IgD-negative memory B cell (primary cell): ENCODE data around the gene ACTR10. TPM values are rescaled to one million over a fixed set of nuclear protein-coding genes. Genes with fewer than 3 reads are reported as not detected.

ENCODE experiments used
- H3K27ac Mint-ChIP-seq, 3 donors: one replicate each; pipeline ENCODE4 v1.8.0; 2020 to 2022; ENCODE audit warnings: mild to moderate bottlenecking in 3 of 3, mixed read lengths in 3 of 3, moderate library complexity in 1 of 3
- H3K27me3 Mint-ChIP-seq: one replicate; pipeline ENCODE4 v1.8.0; 2021; ENCODE audit warnings: mixed read lengths
- H3K36me3 Mint-ChIP-seq: one replicate; pipeline ENCODE4 v1.8.0; 2020; ENCODE audit warnings: mild to moderate bottlenecking, mixed read lengths
- H3K4me1 Mint-ChIP-seq, 3 donors: one replicate each; pipeline ENCODE4 v1.8.0; 2020 to 2022; ENCODE audit warnings: mixed read lengths in 3 of 3, mild to moderate bottlenecking in 1 of 3
- H3K4me3 Mint-ChIP-seq, 4 donors: one replicate each; pipeline ENCODE4 v1.8.0; 2020 to 2022; ENCODE audit warnings: mild to moderate bottlenecking in 4 of 4, mixed read lengths in 4 of 4, moderate library complexity in 3 of 4
- H3K9me3 Mint-ChIP-seq, 3 donors: one replicate each; pipeline ENCODE4 v1.8.0; 2020 to 2021; ENCODE audit warnings: mixed read lengths in 3 of 3, mild to moderate bottlenecking in 1 of 3
- polyA plus RNA-seq: library from polyadenylated mRNA; unstranded; fragments of 300-500 nt; fragmentation: Illumina TruSeq; gene quantifications from one replicate; pipeline ENCODE4 v1.2.3, GENCODE V29; 2021

Gene ACTR10
- 49.9 TPM for polyA plus RNA-seq

- Mint-ChIP-seq H3K9me3 (no peaks in the 10 kb centered on the region), H3K4me3 (peak within 1 kb of the TSS; percentile 94 to 99 (median 99)), H3K36me3 (peaks cover 3% of the 10 kb centered on the region), H3K4me1 (peaks cover 16 to 32% (median 26%) of the 10 kb centered on the region in 3 donors), H3K27me3 (peaks cover 3% of the 10 kb centered on the region), H3K27ac (peak within 1 kb of the TSS; percentile 92 to 96 (median 96))
Measured at GRCh38 chr14:58199726-58200479, at the start of gene ACTR10. ACTR10 (plus strand) TSS chr14:58200149; CDS start chr14:58200218, 69 bp downstream.

- Mint-ChIP-seq H3K4me3 (peak overlapping the region in 3 of 4 donors; percentile 61 to 85 (median 73)), H3K4me1 (peaks cover 0 to 11% (median 11%) of the 10 kb centered on the region in 3 donors), H3K27ac (no peak overlapping the region), H3K27me3 (peaks cover 26% of the 10 kb centered on the region), H3K9me3 (peaks cover 0 to 2% (median 0%) of the 10 kb centered on the region in 3 donors), H3K36me3 (no peaks in the 10 kb centered on the region)
Measured at GRCh38 chr14:58150243-58150805, 49.6 kb upstream of the ACTR10 start.

DNA sequence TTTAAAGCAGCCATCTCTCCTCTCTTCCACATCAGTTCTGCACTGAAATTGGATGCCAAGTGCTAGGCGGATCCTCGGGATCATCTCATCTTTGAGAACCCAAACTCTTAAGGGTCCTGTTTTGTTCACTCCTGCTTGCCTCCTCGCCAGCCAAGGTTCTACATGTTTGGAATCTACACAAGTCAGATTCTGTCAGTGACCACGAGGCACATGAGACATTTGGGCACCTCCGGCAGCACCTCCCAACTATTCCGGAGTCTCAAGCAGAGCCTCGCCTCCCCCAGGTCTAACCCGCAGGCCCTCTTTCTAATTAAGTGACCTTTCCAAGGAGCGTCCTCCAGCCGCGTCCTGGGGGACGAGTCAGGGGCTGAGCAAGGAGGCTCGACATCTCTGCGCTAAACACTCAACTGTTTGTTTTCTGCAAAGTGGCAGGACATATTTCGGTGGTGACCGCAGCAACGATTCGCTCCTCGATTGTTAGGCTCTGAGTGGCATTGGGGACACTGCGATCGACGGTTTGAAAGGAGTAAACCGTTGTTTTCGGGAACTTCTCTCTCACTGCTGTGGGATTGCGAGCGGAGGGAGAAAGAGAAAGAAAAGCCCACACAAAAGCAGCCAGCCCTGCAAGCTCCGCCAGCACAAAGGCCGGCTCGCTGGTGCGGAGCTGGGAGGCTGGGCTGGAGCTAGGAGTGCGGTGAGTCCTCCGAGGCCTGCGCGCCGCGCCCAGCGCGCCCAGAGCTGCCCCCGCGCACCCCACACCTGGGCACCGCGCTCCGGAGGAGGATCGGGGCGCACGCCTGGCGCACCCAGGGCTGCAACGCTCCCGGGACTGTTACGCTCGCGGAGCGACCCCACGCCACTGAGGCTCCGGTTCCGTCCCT is 48.6 kb upstream of the ACTR10 start:
- peaks cover 0 to 2% (median 0%) of the 10 kb centered on the region in 3 donors for H3K9me3 Mint-ChIP-seq
- no peak overlapping the region for H3K27ac Mint-ChIP-seq
- peak overlapping the region; percentile 67 to 91 (median 79) for H3K4me3 Mint-ChIP-seq
- no peaks in the 10 kb centered on the region for H3K36me3 Mint-ChIP-seq
- H3K4me1 Mint-ChIP-seq: peaks cover 0 to 11% (median 11%) of the 10 kb centered on the region in 3 donors
- peaks cover 33% of the 10 kb centered on the region for H3K27me3 Mint-ChIP-seq

DNA sequence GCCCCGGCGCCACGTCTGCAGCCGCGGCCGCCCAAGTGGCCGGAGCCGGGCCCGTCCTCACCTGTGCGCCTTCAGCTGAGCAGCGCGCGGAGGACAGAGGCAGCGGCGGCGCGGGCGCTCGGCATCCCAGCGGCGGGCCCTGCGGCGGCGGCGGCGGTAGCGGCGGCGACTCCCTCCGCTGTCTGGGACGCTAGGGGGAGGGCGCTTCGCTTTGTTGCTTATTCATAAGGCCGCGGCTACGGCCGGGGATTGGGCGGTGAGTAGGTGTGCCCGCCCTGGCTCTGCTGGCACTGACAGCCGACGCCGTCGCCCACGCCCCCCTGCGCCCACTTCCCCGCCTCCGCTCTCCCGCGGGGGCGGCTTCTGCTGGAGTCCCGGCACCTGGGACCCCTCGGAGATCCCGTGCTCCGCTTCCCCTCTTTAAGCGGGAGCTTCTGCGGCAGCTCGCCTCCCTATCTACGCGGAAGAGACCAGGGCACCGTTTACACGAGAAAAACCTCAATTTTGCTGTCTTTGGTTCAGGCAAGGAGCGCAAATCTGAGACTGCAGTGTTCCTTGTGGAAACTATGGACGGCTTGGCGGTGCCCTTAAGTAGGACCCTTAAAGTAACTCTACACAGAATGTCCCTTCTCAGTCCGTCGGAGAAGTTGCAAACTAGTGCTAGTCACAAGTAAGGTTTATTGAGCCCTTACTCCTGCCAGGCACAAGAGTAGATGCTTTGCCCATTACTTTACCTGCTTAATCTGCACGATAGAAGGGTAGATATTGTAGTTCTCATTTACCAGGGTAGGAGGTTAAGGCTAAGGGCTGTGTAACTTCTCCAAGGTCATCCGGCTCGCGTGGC is 47.7 kb upstream of the ACTR10 start, which contains the start of gene ARMH4:
TSS of gene ARMH4 (minus strand) at position 200 of the 844 bp plus-strand sequence. CDS start 12,855 bp downstream, outside the sequence.
- peaks cover 33% of the 10 kb centered on the region for H3K27me3 Mint-ChIP-seq
- peak within 1 kb of the TSS; percentile 81 to 95 (median 89) for H3K4me3 Mint-ChIP-seq
- no peak within 1 kb of the TSS for H3K27ac Mint-ChIP-seq
- peaks cover 0 to 11% (median 11%) of the 10 kb centered on the region in 3 donors for H3K4me1 Mint-ChIP-seq
- peaks cover 0 to 2% (median 0%) of the 10 kb centered on the region in 3 donors for H3K9me3 Mint-ChIP-seq
- H3K36me3 Mint-ChIP-seq: no peaks in the 10 kb centered on the region

- Mint-ChIP-seq H3K36me3 (peaks cover 2% of the 10 kb centered on the region), H3K9me3 (no peaks in the 10 kb centered on the region), H3K27me3 (peaks cover 6% of the 10 kb centered on the region), H3K4me1 (no peaks in the 10 kb centered on the region), H3K27ac (no peak overlapping the region), H3K4me3 (no peak overlapping the region)
Measured at GRCh38 chr14:58160561-58160960, 39.4 kb upstream of the ACTR10 start.

DNA sequence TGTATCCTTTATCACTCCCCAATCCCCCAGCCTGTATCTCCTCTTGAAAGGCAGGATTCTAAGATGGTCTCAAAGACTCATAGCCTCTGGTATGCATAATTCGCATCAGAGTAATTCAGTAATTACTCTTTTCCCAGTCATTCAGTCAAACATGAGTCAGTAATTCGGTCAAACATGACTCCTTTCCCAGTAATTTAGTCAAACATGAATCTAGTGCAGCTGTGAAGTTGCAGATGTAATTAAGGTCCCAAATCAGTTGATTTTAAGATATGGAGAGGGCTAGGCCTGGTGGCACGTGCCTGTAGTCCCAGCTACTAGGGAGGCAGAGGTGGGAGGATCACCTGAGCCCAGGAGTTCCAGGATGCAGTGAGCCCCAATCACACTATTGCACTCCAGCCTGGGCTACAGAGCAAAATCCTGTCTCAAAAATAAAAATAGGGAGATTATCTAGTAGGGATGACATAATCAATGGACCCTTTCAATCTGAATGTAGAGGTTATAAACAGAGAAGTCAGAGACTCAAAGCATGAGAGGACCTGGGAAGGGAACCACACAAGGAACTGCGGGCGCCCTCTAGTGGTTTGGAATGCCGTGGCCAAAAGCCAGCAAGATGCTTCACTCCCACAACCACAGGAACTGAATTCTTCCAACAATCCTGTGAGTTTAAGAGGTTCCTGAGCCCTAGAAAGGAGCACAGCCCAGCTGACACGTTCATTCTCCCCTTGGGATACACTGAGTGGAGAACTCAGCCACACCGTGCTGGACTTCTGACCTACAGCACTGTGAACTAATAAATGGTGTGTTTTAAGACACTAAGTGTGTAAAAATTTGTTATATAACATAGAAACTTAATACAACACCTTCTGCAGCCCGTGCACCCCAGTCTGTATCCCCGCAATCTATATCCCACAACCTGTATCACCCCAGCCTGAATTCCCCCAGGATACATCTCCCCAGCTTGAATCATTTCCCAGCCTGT is 33.7 kb upstream of the ACTR10 start:
- peaks cover 0 to 2% (median 0%) of the 10 kb centered on the region in 3 donors for H3K9me3 Mint-ChIP-seq
- H3K27ac Mint-ChIP-seq: peak overlapping the region in 1 of 3 donors; percentile 54
- H3K36me3 Mint-ChIP-seq: no peaks in the 10 kb centered on the region
- peaks cover 12% of the 10 kb centered on the region for H3K27me3 Mint-ChIP-seq
- H3K4me3 Mint-ChIP-seq: no peak overlapping the region
- peaks cover 0 to 2% (median 0%) of the 10 kb centered on the region in 3 donors for H3K4me1 Mint-ChIP-seq

- peaks cover 14% of the 10 kb centered on the region for H3K27me3 Mint-ChIP-seq
- H3K27ac Mint-ChIP-seq: no peak overlapping the region
Measured at GRCh38 chr14:58167057-58167456, 32.9 kb upstream of the ACTR10 start.

DNA sequence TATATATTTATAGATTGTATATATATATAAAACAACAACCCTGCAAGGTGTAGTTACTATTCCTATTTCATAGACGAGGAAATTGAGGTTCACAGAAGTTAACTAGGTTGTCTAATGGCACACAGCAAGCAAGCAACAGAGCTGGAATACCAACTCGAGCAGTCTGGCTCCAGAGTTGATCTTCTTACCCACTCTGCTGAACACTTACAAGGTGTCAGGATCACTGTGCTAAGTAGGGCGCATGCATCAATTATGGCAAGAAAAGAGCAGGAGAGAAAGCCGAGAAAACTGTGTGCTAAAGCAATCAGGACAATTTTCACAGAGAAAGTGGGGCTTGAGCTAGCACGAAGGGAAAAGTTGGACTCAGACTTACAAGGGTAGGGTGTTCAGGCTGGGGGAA is 32.1 kb upstream of the ACTR10 start:
- Mint-ChIP-seq H3K4me1 (peaks cover 0 to 2% (median 0%) of the 10 kb centered on the region in 3 donors), H3K27ac (no peak overlapping the region), H3K9me3 (peaks cover 0 to 2% (median 0%) of the 10 kb centered on the region in 3 donors), H3K27me3 (peaks cover 16% of the 10 kb centered on the region), H3K4me3 (no peak overlapping the region), H3K36me3 (no peaks in the 10 kb centered on the region)

More at GRCh38 chr14:58167057-58167456, 32.9 kb upstream of the ACTR10 start:
- Mint-ChIP-seq H3K9me3 (peaks cover 0 to 2% (median 0%) of the 10 kb centered on the region in 3 donors), H3K36me3 (no peaks in the 10 kb centered on the region), H3K4me1 (peaks cover 0 to 2% (median 0%) of the 10 kb centered on the region in 3 donors), H3K4me3 (no peak overlapping the region)

- H3K36me3 Mint-ChIP-seq: no peaks in the 10 kb centered on the region
- H3K27me3 Mint-ChIP-seq: peaks cover 21% of the 10 kb centered on the region
- no peak overlapping the region for H3K27ac Mint-ChIP-seq
- peaks cover 0 to 2% (median 0%) of the 10 kb centered on the region in 3 donors for H3K4me1 Mint-ChIP-seq
- no peak overlapping the region for H3K4me3 Mint-ChIP-seq
- peaks cover 0 to 2% (median 0%) of the 10 kb centered on the region in 3 donors for H3K9me3 Mint-ChIP-seq
Measured at GRCh38 chr14:58171090-58171489, 28.9 kb upstream of the ACTR10 start.

DNA sequence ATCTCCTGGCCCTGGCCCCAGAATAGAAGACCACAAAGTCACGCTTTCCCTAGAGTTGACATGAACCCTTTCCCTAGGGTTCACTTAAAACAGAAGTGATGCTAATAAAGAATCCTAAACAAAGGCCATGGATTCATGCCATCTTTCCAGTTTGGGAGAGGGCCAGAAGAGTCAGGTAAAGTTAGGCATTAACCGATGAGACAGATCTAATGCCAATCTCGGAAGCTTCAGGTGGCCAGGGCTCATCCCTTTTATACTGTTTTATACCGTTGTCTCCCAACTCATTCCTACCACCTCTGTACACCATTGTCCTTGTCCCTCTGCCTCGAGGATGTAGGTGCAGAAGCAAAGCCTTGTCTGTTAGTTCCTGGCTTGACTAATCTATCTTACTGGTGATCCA is 22.8 kb upstream of the ACTR10 start:
- H3K27me3 Mint-ChIP-seq: peaks cover 10% of the 10 kb centered on the region
- no peak overlapping the region for H3K4me3 Mint-ChIP-seq
- H3K4me1 Mint-ChIP-seq: no peaks in the 10 kb centered on the region
- H3K9me3 Mint-ChIP-seq: no peaks in the 10 kb centered on the region
- H3K36me3 Mint-ChIP-seq: no peaks in the 10 kb centered on the region
- H3K27ac Mint-ChIP-seq: no peak overlapping the region

- no peak overlapping the region for H3K27ac Mint-ChIP-seq
- no peak overlapping the region for H3K4me3 Mint-ChIP-seq
- H3K4me1 Mint-ChIP-seq: peaks cover 0 to 1% (median 0%) of the 10 kb centered on the region in 3 donors
- peaks cover 1% of the 10 kb centered on the region for H3K36me3 Mint-ChIP-seq
- H3K9me3 Mint-ChIP-seq: no peaks in the 10 kb centered on the region
- peaks cover 12% of the 10 kb centered on the region for H3K27me3 Mint-ChIP-seq
Measured at GRCh38 chr14:58189176-58189575, 10.8 kb upstream of the ACTR10 start.

DNA sequence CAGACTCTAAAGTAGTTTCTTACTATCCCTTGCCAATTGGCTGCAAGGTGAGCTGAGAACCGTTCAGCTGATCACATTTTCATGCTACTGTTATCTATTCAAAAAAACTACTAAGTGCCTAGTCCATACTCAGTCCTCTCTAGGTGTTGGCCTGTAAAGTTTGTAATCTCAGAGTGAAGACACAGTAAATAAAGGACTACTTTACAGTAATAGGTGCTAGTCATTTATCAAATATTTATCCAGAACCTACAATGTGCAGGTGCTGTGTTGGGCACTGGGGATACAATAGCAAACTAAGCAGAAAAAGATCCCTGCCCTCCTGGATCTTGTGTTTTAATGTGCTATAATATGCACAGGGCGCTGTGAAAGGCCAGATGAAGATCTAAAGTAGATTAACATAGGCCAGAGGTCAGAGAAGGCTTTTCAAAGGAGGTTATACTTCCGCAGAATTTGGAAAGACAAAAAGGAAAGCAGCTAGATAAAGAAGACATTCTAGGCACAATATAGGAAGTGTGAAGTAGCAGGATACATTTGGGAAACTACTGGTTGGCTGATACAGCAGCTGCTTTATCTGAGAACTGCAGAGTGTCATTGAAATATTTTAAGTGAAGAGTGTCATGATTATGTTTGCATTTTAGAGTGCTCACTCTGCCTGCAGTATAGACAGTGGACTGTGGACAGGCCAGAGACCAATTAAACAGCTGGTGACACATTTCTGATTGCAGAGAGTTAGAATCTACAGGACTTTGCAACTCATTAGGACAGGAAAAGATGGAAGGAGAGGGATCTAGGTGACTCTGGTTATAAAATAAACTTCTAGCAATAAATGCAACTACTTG is 8.0 kb upstream of the ACTR10 start:
- H3K27ac Mint-ChIP-seq: no peak overlapping the region
- H3K4me3 Mint-ChIP-seq: no peak overlapping the region
- H3K9me3 Mint-ChIP-seq: no peaks in the 10 kb centered on the region
- peaks cover 14% of the 10 kb centered on the region for H3K27me3 Mint-ChIP-seq
- H3K36me3 Mint-ChIP-seq: peaks cover 1% of the 10 kb centered on the region
- peaks cover 1 to 10% (median 2%) of the 10 kb centered on the region in 3 donors for H3K4me1 Mint-ChIP-seq
